Cardiac fibroblast (primary cell): ENCODE measurements around the gene VAV2.

Source experiments
- DNase-seq, 2 donors: peaks; one replicate each; pipeline versions ENCODE4 v3.0.0 to v3.0.0-alpha.2; 2010; ENCODE audit warnings: low read depth in 2 of 2
- H3K4me3 ChIP-seq, 2 donors: replicated peaks in 1 of 2; 1 replicate in 1 of 2; 2 replicates in 1 of 2; pipeline ENCODE4 v1.5.1; 2011; ENCODE audit warnings: low read depth in 2 of 2, low read length in 2 of 2, mild to moderate bottlenecking in 2 of 2, moderate library complexity in 1 of 2
- TF ChIP-seq, protein P1 (sequence below): IDR thresholded peaks from one replicate; pipeline ENCODE4 v1.5.1; 2011; ENCODE audit warnings: low read depth, mild to moderate bottlenecking, low read length, inconsistent platforms

The VAV2 gene

DNA sequence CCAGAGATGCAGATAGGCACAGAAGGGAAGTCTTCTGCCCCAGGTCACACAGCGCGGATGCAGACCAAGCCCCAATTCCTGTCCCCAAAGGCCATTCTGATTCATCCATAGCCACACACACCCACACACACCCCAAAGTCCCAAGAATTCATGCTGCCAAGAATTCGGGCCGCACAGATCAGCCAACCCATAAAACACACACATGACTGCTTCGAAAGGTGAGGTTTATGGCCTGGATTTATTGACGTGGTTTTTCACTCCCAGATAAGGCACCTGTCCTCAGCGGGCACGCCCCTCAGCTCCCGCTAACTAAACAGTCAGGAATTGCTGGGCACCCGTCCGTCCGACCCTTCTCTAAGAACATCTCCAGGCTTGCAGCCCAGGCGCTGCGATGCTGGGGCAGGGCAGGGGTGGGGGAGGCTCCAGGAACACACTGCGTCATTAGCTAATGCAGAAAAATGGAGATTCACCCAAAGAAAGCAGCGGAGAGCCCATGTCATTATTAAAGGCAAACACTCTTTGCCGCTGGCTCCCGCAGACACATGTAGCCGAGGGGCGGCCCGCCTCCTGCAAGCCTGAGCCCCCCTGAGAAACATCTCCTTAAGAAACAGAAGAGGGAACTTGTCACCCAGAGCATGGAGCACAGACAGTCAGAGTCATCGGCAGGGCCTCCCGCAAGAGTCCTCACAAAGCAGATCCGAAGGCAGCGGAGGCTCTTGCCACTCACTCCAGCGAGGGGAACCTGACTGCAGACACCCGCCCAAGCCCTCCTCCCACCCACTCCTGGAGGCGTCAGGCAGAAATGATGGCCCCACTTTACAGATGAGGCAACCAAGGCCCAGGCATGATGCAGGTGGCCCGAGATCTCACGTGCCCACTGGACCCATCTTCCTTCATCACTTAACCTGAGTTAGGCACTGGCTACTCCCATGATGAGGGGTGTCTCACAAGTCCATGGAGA is 19.9 kb downstream of the VAV2 start:
- TF ChIP-seq, protein P1, sequence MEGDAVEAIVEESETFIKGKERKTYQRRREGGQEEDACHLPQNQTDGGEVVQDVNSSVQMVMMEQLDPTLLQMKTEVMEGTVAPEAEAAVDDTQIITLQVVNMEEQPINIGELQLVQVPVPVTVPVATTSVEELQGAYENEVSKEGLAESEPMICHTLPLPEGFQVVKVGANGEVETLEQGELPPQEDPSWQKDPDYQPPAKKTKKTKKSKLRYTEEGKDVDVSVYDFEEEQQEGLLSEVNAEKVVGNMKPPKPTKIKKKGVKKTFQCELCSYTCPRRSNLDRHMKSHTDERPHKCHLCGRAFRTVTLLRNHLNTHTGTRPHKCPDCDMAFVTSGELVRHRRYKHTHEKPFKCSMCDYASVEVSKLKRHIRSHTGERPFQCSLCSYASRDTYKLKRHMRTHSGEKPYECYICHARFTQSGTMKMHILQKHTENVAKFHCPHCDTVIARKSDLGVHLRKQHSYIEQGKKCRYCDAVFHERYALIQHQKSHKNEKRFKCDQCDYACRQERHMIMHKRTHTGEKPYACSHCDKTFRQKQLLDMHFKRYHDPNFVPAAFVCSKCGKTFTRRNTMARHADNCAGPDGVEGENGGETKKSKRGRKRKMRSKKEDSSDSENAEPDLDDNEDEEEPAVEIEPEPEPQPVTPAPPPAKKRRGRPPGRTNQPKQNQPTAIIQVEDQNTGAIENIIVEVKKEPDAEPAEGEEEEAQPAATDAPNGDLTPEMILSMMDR = no peak
- no peak for DNase-seq
- H3K4me3 ChIP-seq = no peak overlapping the region

DNA sequence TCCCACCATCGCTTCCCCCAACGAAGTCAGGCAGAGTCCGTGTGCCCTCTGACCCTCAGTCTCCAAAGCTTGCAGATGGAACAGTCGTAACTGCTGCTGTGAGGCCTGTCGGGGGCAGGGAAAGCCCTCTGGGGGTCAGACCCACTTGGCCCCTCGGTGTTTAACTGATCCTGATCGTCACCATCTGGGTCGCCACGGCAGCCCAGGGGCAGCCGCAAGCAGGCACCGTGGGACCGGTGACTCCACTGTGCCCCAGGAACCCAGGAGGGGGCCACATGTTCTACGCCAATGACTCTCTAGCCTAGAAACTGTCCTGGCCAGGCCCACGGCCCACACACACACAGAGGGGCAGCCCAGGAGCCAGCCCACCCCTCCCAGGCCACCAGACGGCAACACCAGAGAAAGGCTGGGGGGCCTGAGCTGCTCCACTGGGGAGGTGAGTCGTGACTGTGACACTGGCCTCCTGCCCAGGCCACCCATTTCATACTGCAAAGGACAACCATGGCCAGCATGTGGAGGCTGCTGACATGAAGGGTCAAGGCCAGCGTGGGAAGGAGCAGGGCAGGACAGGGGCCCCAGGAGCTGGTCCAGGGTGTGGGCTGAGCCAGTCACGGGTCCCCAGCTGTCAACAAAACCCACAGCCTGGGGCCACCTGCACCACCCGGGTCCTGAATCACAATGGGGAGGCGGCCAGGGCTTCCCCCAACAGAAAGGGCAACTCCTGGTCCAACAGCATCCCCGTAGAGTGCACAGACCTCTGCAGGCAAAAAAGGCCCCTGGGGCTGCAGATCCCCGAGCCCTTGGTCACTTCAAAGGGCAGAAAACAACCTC is 20.8 kb downstream of the VAV2 start:
- no peak for DNase-seq
- TF ChIP-seq, protein P1 = no peak
- H3K4me3 ChIP-seq = no peak overlapping the region

DNA sequence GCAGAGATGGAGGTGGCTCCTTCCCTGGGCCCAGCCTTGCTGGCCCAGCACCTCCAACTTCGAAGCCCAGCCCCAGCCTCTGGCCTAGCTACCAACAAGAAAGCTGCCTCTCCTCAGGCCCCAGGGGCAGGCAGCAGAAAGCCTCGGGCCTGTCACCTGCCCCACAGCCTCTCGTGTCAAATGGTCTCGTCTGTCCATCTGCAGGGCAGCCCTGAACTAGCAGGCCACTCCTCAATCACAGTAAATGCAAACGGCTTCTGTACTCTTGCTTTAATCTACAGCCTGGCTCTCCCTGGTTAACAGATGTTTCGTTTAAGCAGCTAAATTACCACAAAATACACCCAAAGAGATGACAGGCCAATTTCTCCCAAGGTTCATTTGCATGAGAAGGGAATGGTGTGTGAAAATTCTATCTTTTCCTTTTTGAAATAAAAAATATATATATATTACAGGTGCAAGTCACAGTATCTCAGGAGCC is 21.5 kb downstream of the VAV2 start:
- H3K4me3 ChIP-seq = no peak overlapping the region
- TF ChIP-seq, protein P1 = no peak
- no peak for DNase-seq

DNA sequence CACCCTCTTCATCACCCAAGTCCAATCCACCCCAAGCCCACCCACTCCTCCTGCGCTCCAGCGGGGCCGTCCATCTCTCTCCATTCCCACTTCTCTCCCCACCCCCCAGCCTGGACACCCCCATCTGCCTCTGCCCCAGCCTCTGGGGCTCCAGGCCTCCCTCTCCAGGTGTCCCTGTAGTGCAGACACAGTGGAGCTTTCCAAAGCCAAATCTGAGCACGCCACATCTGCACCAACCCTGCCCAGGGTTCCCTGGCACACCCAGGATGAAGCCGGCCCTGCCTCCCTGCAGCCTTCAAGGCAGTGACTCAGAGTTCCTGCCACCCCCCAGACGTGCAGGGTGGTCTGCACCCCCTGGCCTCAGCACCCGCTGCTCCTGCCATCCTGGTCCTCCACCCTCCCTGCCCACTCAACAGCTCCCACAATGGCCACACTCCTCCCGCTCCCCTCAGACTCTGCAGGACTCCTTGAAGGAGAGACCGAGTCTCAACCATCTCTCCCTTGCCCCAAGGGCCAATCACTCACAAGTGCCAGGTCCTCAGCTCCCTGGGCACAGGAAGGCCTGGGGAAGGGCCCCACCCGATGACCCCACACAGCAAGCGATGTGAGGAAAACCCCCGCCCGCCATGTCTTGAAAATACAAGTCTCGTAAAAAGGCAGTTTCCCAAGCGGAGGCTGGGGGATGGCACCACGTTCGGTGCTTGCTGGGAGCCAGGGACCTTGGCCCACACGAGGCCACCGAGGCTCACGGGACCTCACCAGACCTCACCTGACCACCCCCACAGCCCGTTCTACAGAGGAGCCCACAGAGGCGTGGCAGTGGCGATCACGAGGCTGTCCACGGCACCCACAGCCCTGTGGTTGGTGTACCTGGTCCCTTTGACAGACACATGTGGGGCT is 22.2 kb downstream of the VAV2 start:
- TF ChIP-seq, protein P1 = no peak
- no peak overlapping the region for H3K4me3 ChIP-seq
- no peak for DNase-seq

DNA sequence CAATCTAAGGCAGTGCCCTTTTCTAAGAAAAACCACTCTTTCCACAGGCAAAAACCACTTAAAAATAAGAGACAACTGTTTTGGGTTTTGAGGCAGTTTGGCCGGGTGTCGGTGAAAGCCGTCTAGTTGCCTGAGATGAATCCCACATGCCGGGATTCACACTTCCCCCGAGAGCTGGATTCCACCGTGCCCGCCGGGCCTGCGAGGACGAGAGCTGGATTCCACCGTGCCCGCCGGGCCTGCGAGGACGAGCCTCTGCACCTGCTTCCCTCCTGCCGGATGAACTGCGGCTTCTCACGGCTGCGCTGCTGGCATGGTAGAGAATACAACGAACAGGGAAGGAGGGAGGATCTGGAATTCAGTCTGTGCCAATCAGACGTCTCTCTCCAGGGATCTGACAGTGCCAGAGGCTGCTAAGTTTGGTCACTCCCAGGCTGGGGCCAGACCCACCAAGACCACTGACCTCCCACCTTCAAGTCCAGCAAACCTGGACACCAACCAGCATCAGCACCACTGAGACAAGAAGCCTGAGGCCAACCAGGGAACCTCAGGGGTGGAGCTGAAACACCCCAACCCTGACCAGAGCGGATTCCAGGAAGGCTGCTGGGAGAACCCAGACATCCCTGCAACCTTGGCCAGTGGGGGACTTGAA is 23.0 kb downstream of the VAV2 start:
- DNase-seq = no peak
- no peak overlapping the region for H3K4me3 ChIP-seq
- TF ChIP-seq, protein P1 = no peak
